ENCODE results near the gene GBP1. TPM values are rescaled to one million over a fixed set of nuclear protein-coding genes. Genes with fewer than 3 reads are reported as not detected.
A peak's percentile ranks its signal among the peaks of the same experiment; 100 is the strongest.
"Not testable (repeated sequence)": the region's sequence is repeated elsewhere in the genome, so short reads cannot be mapped to it uniquely, and the experiment has no call there.

GBP1 gene
- total RNA-seq, 8 experiments from 2014 or later: 0.11 to 32.3 (median 9.5) TPM

GRCh38 chr1:89025928-89026327 is 39.1 kb downstream of the GBP1 start:
- ATAC-seq (replicated peaks in 6 of 8): no peak
- 45 to 93% (median 89%) methylated on average over 1 to 3 of the region's 3 CpGs for WGBS, 10 experiments
- in situ Hi-C loops (cut with MboI; ENCODE audit: low pct_unique_long_range_greater_than_20kb in 2 of 9, low sequenced_read_pairs in 9 of 9, unreplicated experiment in 9 of 9): no loop called here

GRCh38 chr1:89023026-89023425 is 42.0 kb downstream of the GBP1 start:
- in situ Hi-C loops (cut with MboI; ENCODE audit: low pct_unique_long_range_greater_than_20kb in 2 of 9, low sequenced_read_pairs in 9 of 9, unreplicated experiment in 9 of 9): loop anchor here in 2 of 9 experiments (25.0 kb wide), 1 partner anchor 439 kb away; no protein-coding TSS in a partner anchor

More at GRCh38 chr1:89025928-89026327, 39.1 kb downstream of the GBP1 start:
- Histone ChIP-seq H3K27ac (no peak overlapping the region), H3K4me3 (no peak overlapping the region), H3K4me1 (replicated peaks in 1 of 2) (no peaks in the 10 kb centered on the region)

GRCh38 chr1:89022167-89022959 is 42.6 kb downstream of the GBP1 start, which contains the start of gene GBP3:
GBP3 (minus strand) TSS chr1:89022866; CDS start chr1:89020721, 2,145 bp downstream.
- H3K27ac ChIP-seq: no peak within 1 kb of the TSS
- WGBS, 10 experiments: 0 to 80% (median 70%) methylated on average over 1 to 5 of the region's 5 CpGs
- peaks cover 0 to 9% of the 10 kb centered on the region in 2 donors for H3K4me1 ChIP-seq (replicated peaks in 1 of 2)
- ATAC-seq (replicated peaks in 6 of 8): peak in 5 of 8 experiments; percentile 32 to 86 (median 76)
- in situ Hi-C loops (cut with MboI; ENCODE audit: low pct_unique_long_range_greater_than_20kb in 2 of 9, low sequenced_read_pairs in 9 of 9, unreplicated experiment in 9 of 9): loop anchor here in 2 of 9 experiments (25.0 kb wide), 1 partner anchor 440 kb away; no protein-coding TSS in a partner anchor
- no peak within 1 kb of the TSS for H3K4me3 ChIP-seq

More at GRCh38 chr1:89023026-89023425, 42.0 kb downstream of the GBP1 start:
- H3K4me1 ChIP-seq (replicated peaks in 1 of 2): peaks cover 0 to 9% of the 10 kb centered on the region in 2 donors
- H3K27ac ChIP-seq: no peak overlapping the region
- H3K4me3 ChIP-seq: no peak overlapping the region
- ATAC-seq (replicated peaks in 6 of 8): no peak

- ATAC-seq (replicated peaks in 6 of 8); H3K4me3 ChIP-seq; H3K27ac ChIP-seq; H3K4me1 ChIP-seq (replicated peaks in 1 of 2): not testable (repeated sequence)
- WGBS, 10 experiments: 60 to 88% methylated on average over 1 of the region's 3 CpGs; no CpG with 5 or more reads in 8 of the 10 experiments
- in situ Hi-C loops (cut with MboI; ENCODE audit: low pct_unique_long_range_greater_than_20kb in 2 of 9, low sequenced_read_pairs in 9 of 9, unreplicated experiment in 9 of 9): loop anchor here in 2 of 9 experiments (25.0 kb wide), 1 partner anchor 444 kb away; no protein-coding TSS in a partner anchor
Observed at GRCh38 chr1:89018318-89018717, 46.7 kb downstream of the GBP1 start.

DNA sequence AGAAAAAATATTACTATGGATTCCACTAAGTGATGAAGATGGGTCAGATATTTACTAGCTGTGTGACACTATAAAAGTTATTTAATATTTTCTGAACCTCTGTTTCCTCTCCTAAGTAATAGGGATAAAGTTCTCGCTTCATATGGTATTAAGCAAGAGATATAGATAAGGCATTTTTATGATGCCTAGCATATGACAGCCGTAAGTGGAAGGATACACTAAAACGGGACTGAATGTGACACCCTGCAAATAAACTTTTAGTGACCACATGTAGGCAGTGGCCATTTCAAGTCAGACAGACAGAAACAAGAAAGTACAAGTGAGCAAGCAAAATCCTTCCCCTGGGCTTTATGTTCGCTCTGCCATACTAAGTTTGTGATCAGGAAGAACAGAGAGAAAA is 56.5 kb downstream of the GBP1 start:
- Histone ChIP-seq H3K27ac (no peak overlapping the region), H3K4me1 (replicated peaks in 1 of 2) (no peaks in the 10 kb centered on the region), H3K4me3 (no peak overlapping the region)
- WGBS, 10 experiments: 0 to 93% (median 86%) methylated on average over 1 to 4 of the region's 4 CpGs
- no peak for ATAC-seq (replicated peaks in 6 of 8)
- in situ Hi-C loops (cut with MboI; ENCODE audit: low pct_unique_long_range_greater_than_20kb in 2 of 9, low sequenced_read_pairs in 9 of 9, unreplicated experiment in 9 of 9): loop anchor here in 3 of 9 experiments (10.0 to 25.0 kb wide), 2 partner anchors 346 to 454 kb away; no protein-coding TSS in a partner anchor

GRCh38 chr1:89005286-89006151 is 59.5 kb downstream of the GBP1 start:
- WGBS, 10 experiments: 80 to 100% (median 91%) methylated on average over 1 to 8 of the region's 9 CpGs; no CpG with 5 or more reads in 2 of the 10 experiments
- Histone ChIP-seq H3K4me3 (no peak overlapping the region), H3K27ac (no peak overlapping the region), H3K4me1 (replicated peaks in 1 of 2) (no peaks in the 10 kb centered on the region)
- in situ Hi-C loops (cut with MboI; ENCODE audit: low pct_unique_long_range_greater_than_20kb in 2 of 9, low sequenced_read_pairs in 9 of 9, unreplicated experiment in 9 of 9): loop anchor here in 3 of 9 experiments (10.0 to 25.0 kb wide), 2 partner anchors 349 to 457 kb away; no protein-coding TSS in a partner anchor
- no peak for ATAC-seq (replicated peaks in 6 of 8)

Other genes with a start within 250 kb of the GBP1 start
- 10 to 100 TPM; 37.5 to 65.6 (median 50.1) TPM for gene GTF2B, start 173.6 kb downstream of the GBP1 start, total RNA-seq
- gene KYAT3, start 72.6 kb downstream of the GBP1 start, total RNA-seq: 10 to 100 TPM; 23.2 to 67.7 (median 37.8) TPM
- gene RBMXL1, start 72.6 kb downstream of the GBP1 start, total RNA-seq: 10 to 100 TPM in 7 of 8 experiments, 1 to 10 TPM in 1; 8.6 to 26.1 (median 15.9) TPM
- 10 to 100 TPM in 2 of 8 experiments, 1 to 10 TPM in 2, under 1 TPM in 4; 0.09 to 44.5 (median 1.8) TPM for gene GBP3, start 42.3 kb downstream of the GBP1 start, total RNA-seq
- gene GBP2, start 60.9 kb upstream of the GBP1 start, total RNA-seq: 10 to 100 TPM in 1 of 8 experiments, 1 to 10 TPM in 3, under 1 TPM in 4; 0.05 to 44.7 (median 2.6) TPM
- gene GBP7, start 110.8 kb upstream of the GBP1 start, total RNA-seq: under 1 TPM in 1 of 8 experiments, not detected in 7; 0.19 TPM
- gene GBP4, start 133.7 kb upstream of the GBP1 start, total RNA-seq: 1 to 10 TPM in 2 of 8 experiments, under 1 TPM in 5, not detected in 1; 0.21 to 1.9 (median 0.40) TPM
- 1 to 10 TPM in 2 of 8 experiments, under 1 TPM in 5, not detected in 1; under 0.01 to 2.5 (median 0.47) TPM for gene GBP5, start 207.7 kb upstream of the GBP1 start, total RNA-seq

All from motor neuron (in vitro differentiated cells).